Fibroblast of lung (primary cell): ENCODE data around the gene GGTLC2. TPM values are rescaled to one million over a fixed set of nuclear protein-coding genes. Genes with fewer than 3 reads are reported as not detected.

Experiments used
- DNase-seq, 2 donors: peaks; one replicate each; pipeline versions ENCODE4 v3.0.0 to v3.0.0-alpha.2; 2010; ENCODE audit warnings: low read depth in 2 of 2
- H2AFZ ChIP-seq: 2 replicates; pipeline ENCODE4 v1.5.1; 2012; ENCODE audit warnings: low read length, control low read depth, inconsistent platforms
- H3K27ac ChIP-seq: 2 replicates; pipeline ENCODE4 v1.5.1; 2011; ENCODE audit warnings: low read length, control low read depth; ENCODE audit not compliant: insufficient read depth
- H3K27me3 ChIP-seq: 2 replicates; pipeline ENCODE4 v1.5.1; 2011; ENCODE audit warnings: mild to moderate bottlenecking, low read length; ENCODE audit not compliant: control insufficient read depth, insufficient read depth
- H3K36me3 ChIP-seq: 2 replicates; pipeline ENCODE4 v1.5.1; 2011; ENCODE audit warnings: low read length; ENCODE audit not compliant: control insufficient read depth, insufficient read depth
- H3K4me1 ChIP-seq: 2 replicates; pipeline ENCODE4 v1.5.1; 2011; ENCODE audit warnings: low read length; ENCODE audit not compliant: control insufficient read depth, insufficient read depth; ENCODE audit errors: extremely low read depth
- H3K4me2 ChIP-seq: 2 replicates; pipeline ENCODE4 v1.5.1; 2011; ENCODE audit warnings: low read length, control low read depth; ENCODE audit not compliant: insufficient read depth; ENCODE audit errors: extremely low read depth
- H3K4me3 ChIP-seq, 4 experiments: fragments of 200-600 bp in 1 of 4; sonication (generic) in 1 of 4; replicated peaks in 1 of 4; 2 replicates each; pipeline ENCODE4 v1.5.1; 2011 to 2016; ENCODE audit warnings: low read length in 4 of 4, low read depth in 3 of 4, mild to moderate bottlenecking in 3 of 4, control low read depth in 2 of 4, inconsistent platforms in 1 of 4, mixed read lengths in 1 of 4; ENCODE audit not compliant: insufficient read depth in 1 of 4; ENCODE audit errors: control extremely low read depth in 1 of 4
- H3K79me2 ChIP-seq: 2 replicates; pipeline ENCODE4 v1.5.1; 2012; ENCODE audit warnings: mild to moderate bottlenecking, low read length, inconsistent platforms; ENCODE audit not compliant: control insufficient read depth, insufficient read depth
- H3K9ac ChIP-seq: 2 replicates; pipeline ENCODE4 v1.5.1; 2011; ENCODE audit warnings: mild to moderate bottlenecking, low read length, control low read depth; ENCODE audit not compliant: insufficient read depth
- H3K9me3 ChIP-seq: 2 replicates; pipeline ENCODE4 v1.5.1; 2012; ENCODE audit warnings: low read depth, low read length; ENCODE audit not compliant: control insufficient read depth, insufficient read depth
- H4K20me1 ChIP-seq: 2 replicates; pipeline ENCODE4 v1.5.1; 2011; ENCODE audit warnings: low read length; ENCODE audit not compliant: control insufficient read depth, insufficient read depth; ENCODE audit errors: extremely low read depth
- EZH2 ChIP-seq: IDR thresholded peaks from 2 replicates; pipeline ENCODE4 v1.5.1; 2012; ENCODE audit warnings: low read length, control low read depth, mild to moderate bottlenecking; ENCODE audit errors: missing control alignments
- polyA plus RNA-seq, 2 donors: library from polyadenylated mRNA; depleted of rRNA in 1 of 2; stranded (reverse) in 1 of 2; unstranded in 1 of 2; fragments of >200 nt; gene quantifications; 2 replicates each; pipeline ENCODE4 v1.2.1, GENCODE V29; 2011 to 2012; ENCODE audit warnings: missing spikeins in 1 of 2
- total RNA-seq: library from RNA; depleted of rRNA; stranded (reverse); fragments of >200 nt; gene quantifications from 2 replicates; pipeline ENCODE4 v1.2.1, GENCODE V29; 2014
- TF ChIP-seq, protein P1 (sequence below), 2 donors: IDR thresholded peaks in 1 of 2; conservative IDR thresholded peaks in 1 of 2; 1 replicate in 1 of 2; 2 replicates in 1 of 2; pipeline ENCODE4 v1.5.1; 2011 to 2012; ENCODE audit warnings: low read length in 2 of 2, control low read depth in 1 of 2, inconsistent platforms in 1 of 2, low read depth in 1 of 2, mild to moderate bottlenecking in 1 of 2

The GGTLC2 gene
- total and polyA plus RNA-seq, 2 donors (not counting 1 experiment from before 2014, with no cell fraction given), result not detected

DNA sequence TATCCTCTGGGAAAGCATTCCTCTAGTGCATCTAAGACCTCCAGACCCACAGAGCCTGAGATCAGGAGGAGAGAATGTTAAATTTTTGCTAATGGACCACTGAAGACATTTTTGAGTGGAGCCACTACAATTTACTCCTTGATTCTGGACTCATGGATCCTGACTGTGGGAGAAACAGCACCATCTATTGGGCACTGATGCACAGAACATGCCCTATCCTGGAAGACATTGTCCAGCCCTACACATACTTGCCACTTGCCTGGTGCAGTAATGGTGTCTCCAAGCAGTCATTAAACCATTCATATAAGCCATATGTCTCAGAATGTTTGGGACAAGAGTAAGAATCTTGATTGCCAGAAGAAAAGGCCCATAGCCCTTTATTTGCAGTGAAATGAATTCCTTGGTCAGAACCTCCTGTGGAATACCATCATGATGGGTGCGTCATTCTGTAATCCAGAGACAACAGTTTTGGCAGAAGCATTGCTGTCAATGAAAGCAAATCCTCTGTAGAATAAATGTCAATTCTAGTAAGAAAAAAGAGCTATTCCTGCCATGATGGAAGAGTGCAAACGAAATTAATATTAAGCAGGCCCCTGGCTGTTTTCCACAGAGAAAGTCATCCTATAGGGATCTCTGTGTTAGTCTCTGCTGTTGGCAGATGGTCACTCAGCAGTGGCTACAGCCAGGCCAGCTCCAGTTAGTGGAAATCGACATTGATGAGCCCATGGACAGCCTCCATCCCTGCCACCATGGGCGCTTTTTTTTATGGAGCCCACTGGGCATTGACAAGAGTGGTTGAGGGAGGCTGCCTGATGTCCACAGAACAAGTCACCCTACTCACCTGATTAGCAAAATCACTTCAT, 43.5 kb downstream of the GGTLC2 start:
- Histone ChIP-seq H3K9ac (no peak overlapping the region), H3K4me1 (peaks cover 6% of the 10 kb centered on the region), H3K79me2 (no peaks in the 10 kb centered on the region), H3K4me2 (no peak overlapping the region), H3K27me3 (no peaks in the 10 kb centered on the region), H3K9me3 (no peaks in the 10 kb centered on the region), H2AFZ (no peak overlapping the region), H3K4me3 (no peak overlapping the region), H3K36me3 (no peaks in the 10 kb centered on the region), H3K27ac (no peak overlapping the region), H4K20me1 (no peaks in the 10 kb centered on the region)
- DNase-seq, result peak; percentile 20 to 72
- TF ChIP-seq, protein P1, sequence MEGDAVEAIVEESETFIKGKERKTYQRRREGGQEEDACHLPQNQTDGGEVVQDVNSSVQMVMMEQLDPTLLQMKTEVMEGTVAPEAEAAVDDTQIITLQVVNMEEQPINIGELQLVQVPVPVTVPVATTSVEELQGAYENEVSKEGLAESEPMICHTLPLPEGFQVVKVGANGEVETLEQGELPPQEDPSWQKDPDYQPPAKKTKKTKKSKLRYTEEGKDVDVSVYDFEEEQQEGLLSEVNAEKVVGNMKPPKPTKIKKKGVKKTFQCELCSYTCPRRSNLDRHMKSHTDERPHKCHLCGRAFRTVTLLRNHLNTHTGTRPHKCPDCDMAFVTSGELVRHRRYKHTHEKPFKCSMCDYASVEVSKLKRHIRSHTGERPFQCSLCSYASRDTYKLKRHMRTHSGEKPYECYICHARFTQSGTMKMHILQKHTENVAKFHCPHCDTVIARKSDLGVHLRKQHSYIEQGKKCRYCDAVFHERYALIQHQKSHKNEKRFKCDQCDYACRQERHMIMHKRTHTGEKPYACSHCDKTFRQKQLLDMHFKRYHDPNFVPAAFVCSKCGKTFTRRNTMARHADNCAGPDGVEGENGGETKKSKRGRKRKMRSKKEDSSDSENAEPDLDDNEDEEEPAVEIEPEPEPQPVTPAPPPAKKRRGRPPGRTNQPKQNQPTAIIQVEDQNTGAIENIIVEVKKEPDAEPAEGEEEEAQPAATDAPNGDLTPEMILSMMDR (conservative IDR thresholded peaks at IDR 0.05 in 1 of 2, IDR thresholded peaks at IDR 0.05 in 1 of 2; ENCODE audit: low read depth in 1 of 2, low read length in 2 of 2), result peak; percentile 62 to 90
- no peak for TF ChIP-seq EZH2

GRCh38 chr22:22689621-22690345, 45.4 kb downstream of the GGTLC2 start:
- H3K9me3 ChIP-seq, result no peaks in the 10 kb centered on the region
- no peaks in the 10 kb centered on the region for H4K20me1 ChIP-seq
- no peak overlapping the region for H3K4me3 ChIP-seq
- H3K36me3 ChIP-seq, result no peaks in the 10 kb centered on the region
- no peak overlapping the region for H3K27ac ChIP-seq
- H3K27me3 ChIP-seq, result no peaks in the 10 kb centered on the region
- H3K79me2 ChIP-seq, result no peaks in the 10 kb centered on the region
- no peak for DNase-seq
- H3K9ac ChIP-seq, result no peak overlapping the region
- no peak overlapping the region for H3K4me2 ChIP-seq
- H3K4me1 ChIP-seq, result no peaks in the 10 kb centered on the region
- TF ChIP-seq, protein P1 (conservative IDR thresholded peaks at IDR 0.05 in 1 of 2, IDR thresholded peaks at IDR 0.05 in 1 of 2; ENCODE audit: low read depth in 1 of 2, low read length in 2 of 2), result no peak
- no peak for TF ChIP-seq EZH2
- no peak overlapping the region for H2AFZ ChIP-seq

- TF ChIP-seq EZH2, result no peak
- TF ChIP-seq, protein P1 (conservative IDR thresholded peaks at IDR 0.05 in 1 of 2, IDR thresholded peaks at IDR 0.05 in 1 of 2; ENCODE audit: low read depth in 1 of 2, low read length in 2 of 2), result no peak
- DNase-seq, result peak in 1 of 2 donors; percentile 28
These were observed 46.6 kb downstream of the GGTLC2 start for GRCh38 chr22:22691055-22691454.

More at GRCh38 chr22:22691055-22691454, 46.6 kb downstream of the GGTLC2 start:
- H3K4me3 ChIP-seq, result no peak overlapping the region
- no peaks in the 10 kb centered on the region for H3K27me3 ChIP-seq
- H3K9me3 ChIP-seq, result no peaks in the 10 kb centered on the region
- no peak overlapping the region for H3K27ac ChIP-seq
- no peaks in the 10 kb centered on the region for H3K36me3 ChIP-seq
- no peak overlapping the region for H3K4me2 ChIP-seq
- H3K79me2 ChIP-seq, result no peaks in the 10 kb centered on the region
- no peaks in the 10 kb centered on the region for H4K20me1 ChIP-seq
- no peak overlapping the region for H3K9ac ChIP-seq
- no peak overlapping the region for H2AFZ ChIP-seq
- no peaks in the 10 kb centered on the region for H3K4me1 ChIP-seq
